Measurements from ENCODE around the gene ACACB. TPM values are rescaled to one million over a fixed set of nuclear protein-coding genes. Genes with fewer than 3 reads are reported as not detected.
A peak's percentile ranks its signal among the peaks of the same experiment; 100 is the strongest.

Gene ACACB
- total RNA-seq, 4 donors from 2014 or later, result 69.5 to 132 (median 93.6) TPM

DNA sequence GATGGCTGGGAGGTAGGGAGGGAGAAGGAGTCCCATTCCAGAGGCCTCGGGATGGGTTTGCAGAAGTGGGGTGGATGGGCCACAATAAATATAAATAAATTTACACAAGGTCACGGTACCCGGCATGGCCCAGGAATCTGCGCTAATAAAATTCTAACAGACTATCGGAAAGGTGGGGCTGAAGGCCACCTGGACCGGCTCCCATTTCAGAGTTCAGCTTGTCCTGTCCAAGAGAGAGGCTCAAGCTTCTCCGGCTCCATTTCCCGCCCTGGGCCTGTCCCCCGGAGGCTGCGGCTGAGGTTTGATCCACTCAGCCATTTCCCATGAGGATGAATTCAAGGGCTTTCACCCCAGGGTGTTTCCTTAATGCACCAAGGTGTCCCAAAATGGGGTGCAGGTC is 162.5 kb downstream of the ACACB start:
- Histone ChIP-seq H3K27ac (peak overlapping the region in 1 of 4 donors; percentile 65), H3K36me3 (no peaks in the 10 kb centered on the region), H3K4me1 (peaks cover 11 to 18% (median 17%) of the 10 kb centered on the region in 4 donors), H3K27me3 (no peaks in the 10 kb centered on the region), H3K9me3 (no peaks in the 10 kb centered on the region), H3K4me3 (no peak overlapping the region)
- no peak for TF ChIP-seq POLR2A (IDR thresholded peaks at IDR 0.05)
- no peak for TF ChIP-seq POLR2AphosphoS5 (IDR thresholded peaks at IDR 0.05)
- no peak for TF ChIP-seq EP300 (IDR thresholded peaks at IDR 0.05; ENCODE audit: low read depth)
- TF ChIP-seq, protein P1, sequence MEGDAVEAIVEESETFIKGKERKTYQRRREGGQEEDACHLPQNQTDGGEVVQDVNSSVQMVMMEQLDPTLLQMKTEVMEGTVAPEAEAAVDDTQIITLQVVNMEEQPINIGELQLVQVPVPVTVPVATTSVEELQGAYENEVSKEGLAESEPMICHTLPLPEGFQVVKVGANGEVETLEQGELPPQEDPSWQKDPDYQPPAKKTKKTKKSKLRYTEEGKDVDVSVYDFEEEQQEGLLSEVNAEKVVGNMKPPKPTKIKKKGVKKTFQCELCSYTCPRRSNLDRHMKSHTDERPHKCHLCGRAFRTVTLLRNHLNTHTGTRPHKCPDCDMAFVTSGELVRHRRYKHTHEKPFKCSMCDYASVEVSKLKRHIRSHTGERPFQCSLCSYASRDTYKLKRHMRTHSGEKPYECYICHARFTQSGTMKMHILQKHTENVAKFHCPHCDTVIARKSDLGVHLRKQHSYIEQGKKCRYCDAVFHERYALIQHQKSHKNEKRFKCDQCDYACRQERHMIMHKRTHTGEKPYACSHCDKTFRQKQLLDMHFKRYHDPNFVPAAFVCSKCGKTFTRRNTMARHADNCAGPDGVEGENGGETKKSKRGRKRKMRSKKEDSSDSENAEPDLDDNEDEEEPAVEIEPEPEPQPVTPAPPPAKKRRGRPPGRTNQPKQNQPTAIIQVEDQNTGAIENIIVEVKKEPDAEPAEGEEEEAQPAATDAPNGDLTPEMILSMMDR (IDR thresholded peaks at IDR 0.05), result no peak
- 0 to 80% methylated on average over 1 to 10 of the region's 10 CpGs for WGBS, 2 donors (ENCODE audit: low coverage in 1 of 2)
- no peak for DNase-seq
- intact Hi-C loops (cut with DNase I; ENCODE audit: low total_unique reads), result no loop called here
- in situ Hi-C loops (cut with MboI; ENCODE audit: low pct_ligation_motif_present in 1 of 4, low pct_unique_long_range_greater_than_20kb in 1 of 4, low sequenced_read_pairs in 3 of 4), result no loop called here

DNA sequence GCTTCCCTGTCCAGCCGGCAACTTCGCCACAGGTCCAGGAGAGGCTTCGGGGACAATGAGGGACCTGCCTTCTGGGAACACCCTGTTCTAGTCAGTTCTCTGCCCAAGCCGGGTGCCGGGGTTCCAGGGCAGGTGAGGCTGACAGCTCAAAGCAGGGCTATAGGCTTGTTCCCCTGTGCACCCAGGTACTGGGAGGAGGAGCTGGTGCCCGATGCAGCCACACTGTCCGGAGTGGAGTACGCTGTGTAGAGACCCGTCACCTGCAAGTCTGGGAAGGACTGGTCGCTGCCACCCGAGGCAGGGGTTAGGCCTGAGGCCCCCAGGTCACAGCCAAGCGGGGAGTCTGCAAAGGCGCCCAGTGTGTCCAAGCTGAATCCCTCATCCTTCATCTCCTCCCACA is 163.1 kb downstream of the ACACB start:
- Histone ChIP-seq H3K36me3 (no peaks in the 10 kb centered on the region), H3K4me3 (no peak overlapping the region), H3K9me3 (no peaks in the 10 kb centered on the region), H3K27ac (no peak overlapping the region), H3K27me3 (no peaks in the 10 kb centered on the region), H3K4me1 (peaks cover 11 to 18% (median 17%) of the 10 kb centered on the region in 4 donors)
- DNase-seq, result no peak
- intact Hi-C loops (cut with DNase I; ENCODE audit: low total_unique reads) (no loop called here), in situ Hi-C loops (cut with MboI; ENCODE audit: low pct_ligation_motif_present in 1 of 4, low pct_unique_long_range_greater_than_20kb in 1 of 4, low sequenced_read_pairs in 3 of 4) (no loop called here)
- no peak for TF ChIP-seq POLR2AphosphoS5 (IDR thresholded peaks at IDR 0.05)
- TF ChIP-seq, protein P1 (IDR thresholded peaks at IDR 0.05), result no peak
- WGBS, 2 donors (ENCODE audit: low coverage in 1 of 2), result 91% methylated on average over 13 of the region's 13 CpGs; no CpG with 5 or more reads in 1 of the 2 donors

DNA sequence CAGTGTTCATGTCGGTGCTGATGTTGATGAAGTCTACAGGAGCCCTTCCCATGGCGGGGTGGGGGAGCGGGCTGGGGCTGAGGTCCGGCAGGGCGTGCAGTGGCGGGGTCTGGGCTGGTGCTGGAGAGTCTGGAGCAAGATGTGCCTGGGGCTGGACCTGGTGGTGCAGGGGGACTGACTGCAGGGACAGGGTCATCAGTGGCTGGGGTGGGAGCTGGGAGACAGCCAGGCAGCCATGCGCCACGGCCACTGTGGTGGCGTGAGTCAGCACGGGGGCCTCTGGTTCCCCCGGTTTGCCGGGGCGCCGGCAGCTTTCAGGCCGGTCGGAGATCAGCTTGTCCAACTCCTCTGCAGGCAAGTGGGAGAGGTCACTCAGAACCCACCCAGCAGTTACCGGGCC is 165.1 kb downstream of the ACACB start:
- in situ Hi-C loops (cut with MboI; ENCODE audit: low pct_ligation_motif_present in 1 of 4, low pct_unique_long_range_greater_than_20kb in 1 of 4, low sequenced_read_pairs in 3 of 4), result no loop called here
- DNase-seq, result no peak
- Histone ChIP-seq H3K27ac (no peak overlapping the region), H3K36me3 (no peaks in the 10 kb centered on the region), H3K27me3 (no peaks in the 10 kb centered on the region), H3K9me3 (no peaks in the 10 kb centered on the region), H3K4me3 (no peak overlapping the region), H3K4me1 (peaks cover 11 to 18% (median 17%) of the 10 kb centered on the region in 4 donors)
- intact Hi-C loops (cut with DNase I; ENCODE audit: low total_unique reads), result no loop called here
- TF ChIP-seq EP300 (IDR thresholded peaks at IDR 0.05; ENCODE audit: low read depth), result no peak
- TF ChIP-seq, protein P1 (IDR thresholded peaks at IDR 0.05), result no peak
- TF ChIP-seq POLR2AphosphoS5 (IDR thresholded peaks at IDR 0.05), result no peak
- no peak for TF ChIP-seq POLR2A (IDR thresholded peaks at IDR 0.05)
- 92% methylated on average over 17 of the region's 17 CpGs; no CpG with 5 or more reads in 1 of the 2 donors for WGBS, 2 donors (ENCODE audit: low coverage in 1 of 2)

DNA sequence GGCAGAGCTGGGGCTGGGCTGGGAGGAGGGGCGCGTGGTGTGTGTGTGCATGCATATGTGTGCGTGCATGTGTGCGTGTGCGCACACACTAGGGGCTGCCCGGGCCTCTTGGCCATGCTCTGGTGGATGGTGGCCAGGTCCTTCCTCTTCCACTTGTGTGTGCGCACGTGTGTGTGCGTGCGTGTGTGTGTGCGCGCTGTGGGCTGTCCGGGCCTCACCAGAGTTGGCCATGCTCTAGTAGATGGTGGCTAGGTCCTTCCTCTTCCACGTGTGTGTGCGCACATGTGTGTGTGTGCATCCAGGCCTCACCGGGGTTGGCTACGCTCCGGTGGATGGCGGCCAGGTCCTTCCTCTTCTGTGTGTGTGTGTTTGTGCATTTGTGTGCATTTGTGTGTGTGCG is 168.0 kb downstream of the ACACB start:
- Histone ChIP-seq H3K27ac (no peak overlapping the region), H3K27me3 (no peaks in the 10 kb centered on the region), H3K36me3 (no peaks in the 10 kb centered on the region), H3K4me3 (no peak overlapping the region), H3K4me1 (no peaks in the 10 kb centered on the region), H3K9me3 (no peaks in the 10 kb centered on the region)
- in situ Hi-C loops (cut with MboI; ENCODE audit: low pct_ligation_motif_present in 1 of 4, low pct_unique_long_range_greater_than_20kb in 1 of 4, low sequenced_read_pairs in 3 of 4) (no loop called here), intact Hi-C loops (cut with DNase I; ENCODE audit: low total_unique reads) (no loop called here)
- TF ChIP-seq, protein P1 (IDR thresholded peaks at IDR 0.05), result no peak
- TF ChIP-seq POLR2AphosphoS5 (IDR thresholded peaks at IDR 0.05) (no peak), POLR2A (IDR thresholded peaks at IDR 0.05) (no peak), EP300 (IDR thresholded peaks at IDR 0.05; ENCODE audit: low read depth) (no peak)
- DNase-seq, result no peak
- WGBS, 2 donors (ENCODE audit: low coverage in 1 of 2), result 91% methylated on average over 19 of the region's 20 CpGs; no CpG with 5 or more reads in 1 of the 2 donors
